B cell (primary cell): Measurements from ENCODE around the gene ANOS1. TPM values are rescaled to one million over a fixed set of nuclear protein-coding genes. Genes with fewer than 3 reads are reported as not detected.

ENCODE experiments used
- ATAC-seq: fragments of 200-7000 bp; cut with Tn5 transposase; one replicate; pipeline ENCODE4 v1.10.0; 2021; ENCODE audit warnings: low read depth, mild to moderate bottlenecking, moderate number of reproducible peaks, moderate library complexity
- CTCF ChIA-PET: fragments of 350-600 bp; sonication (Branson Sonifier 250); formaldehyde crosslinking; loops from one replicate; lab custom pipeline; 2021; ENCODE audit warnings: antibody characterized with exemption, inconsistent platforms; lab: Charles Lee
- POLR2A ChIA-PET: fragments of 350-600 bp; sonication (Branson Sonifier 250); formaldehyde crosslinking; loops from one replicate; lab custom pipeline; 2021; ENCODE audit warnings: antibody characterized with exemption; lab: Charles Lee
- DNase-seq: peaks from one replicate; pipeline ENCODE4 v3.0.0; 2013
- H2AFZ ChIP-seq: 2 replicates; pipeline ENCODE4 v1.6.1; 2012; ENCODE audit warnings: mild to moderate bottlenecking, low read depth, low read length; ENCODE audit not compliant: insufficient read depth, poor library complexity, severe bottlenecking
- H3K27ac ChIP-seq, 2 donors: 1 replicate in 1 of 2; 2 replicates in 1 of 2; pipeline ENCODE4 v1.5.1; 2012 to 2013; ENCODE audit warnings: low read length in 2 of 2, mild to moderate bottlenecking in 2 of 2, moderate library complexity in 1 of 2
- H3K27me3 ChIP-seq, 4 experiments: fragments of 200-600 bp in 1 of 4; sonication (generic) in 1 of 4; replicated peaks in 1 of 4; 1 replicate in 2 of 4; 2 replicates in 2 of 4; pipeline versions ENCODE4 v1.6.1 to v1.7.0; 2013 to 2016; ENCODE audit warnings: low read length in 3 of 4, mild to moderate bottlenecking in 2 of 4, mixed read lengths in 1 of 4, moderate library complexity in 1 of 4; ENCODE audit not compliant: insufficient read depth in 4 of 4, control insufficient read depth in 3 of 4; ENCODE audit errors: control extremely low read depth in 1 of 4
- H3K36me3 ChIP-seq, 2 experiments: replicated peaks in 1 of 2; 1 replicate in 1 of 2; 2 replicates in 1 of 2; pipeline versions ENCODE4 v1.6.1 to v1.7.1; 2013; ENCODE audit warnings: low read length in 1 of 2; ENCODE audit not compliant: insufficient read depth in 2 of 2, control insufficient read depth in 1 of 2; ENCODE audit errors: control extremely low read depth in 1 of 2, extremely low read depth in 1 of 2
- H3K4me1 ChIP-seq, 2 donors: fragments of 200-600 bp in 1 of 2; sonication (generic) in 1 of 2; 1 replicate in 1 of 2; 2 replicates in 1 of 2; pipeline versions ENCODE4 v1.5.1 to v1.6.1; 2013 to 2017; ENCODE audit warnings: low read length in 2 of 2; ENCODE audit not compliant: control insufficient read depth in 2 of 2, insufficient read depth in 2 of 2
- H3K4me2 ChIP-seq: replicated peaks from 2 replicates; pipeline ENCODE3; 2012; ENCODE audit warnings: mild to moderate bottlenecking, low read depth, low read length; ENCODE audit not compliant: poor library complexity, severe bottlenecking
- H3K4me3 ChIP-seq, 5 experiments: fragments of 200-600 bp in 1 of 5; sonication (generic) in 1 of 5; 1 replicate in 3 of 5; 2 replicates in 2 of 5; pipeline versions ENCODE4 v1.5.1 to v1.7.0; 2011 to 2016; ENCODE audit warnings: low read length in 4 of 5, mild to moderate bottlenecking in 4 of 5, low read depth in 2 of 5, control low read depth in 1 of 5, moderate library complexity in 1 of 5; ENCODE audit not compliant: insufficient read depth in 1 of 5; ENCODE audit errors: control extremely low read depth in 1 of 5, extremely low read depth in 1 of 5
- H3K79me2 ChIP-seq: fragments of 200-600 bp; sonication (generic); one replicate; pipeline ENCODE4 v1.6.0; 2016; ENCODE audit warnings: low read length; ENCODE audit not compliant: control insufficient read depth, insufficient read depth
- H3K9ac ChIP-seq: fragments of 200-600 bp; sonication (generic); 2 replicates; pipeline ENCODE4 v1.6.1; 2017; ENCODE audit warnings: mild to moderate bottlenecking, low read length, moderate library complexity
- H3K9me3 ChIP-seq, 3 donors: one replicate each; pipeline versions ENCODE4 v1.6.1 to v1.7.1; 2013; ENCODE audit warnings: low read length in 2 of 3; ENCODE audit not compliant: control insufficient read depth in 2 of 3, insufficient read depth in 1 of 3; ENCODE audit errors: control extremely low read depth in 1 of 3
- H4K20me1 ChIP-seq: 2 replicates; pipeline ENCODE4 v1.6.0; 2012; ENCODE audit warnings: mild to moderate bottlenecking, low read length; ENCODE audit not compliant: insufficient read depth, control insufficient read depth, poor library complexity, severe bottlenecking
- H3K27ac Mint-ChIP-seq: one replicate; pipeline ENCODE4 v1.8.0; 2021; ENCODE audit warnings: mixed read lengths
- H3K27me3 Mint-ChIP-seq: one replicate; pipeline ENCODE4 v1.8.0; 2021; ENCODE audit warnings: mixed read lengths
- H3K4me1 Mint-ChIP-seq: one replicate; pipeline ENCODE4 v1.8.0; 2021; ENCODE audit warnings: mixed read lengths
- H3K4me3 Mint-ChIP-seq: one replicate; pipeline ENCODE4 v1.8.0; 2021; ENCODE audit warnings: mixed read lengths
- H3K9me3 Mint-ChIP-seq: one replicate; pipeline ENCODE4 v1.8.0; 2022; ENCODE audit warnings: mixed read lengths; ENCODE audit not compliant: insufficient read depth
- CTCF ChIP-seq: fragments of 200-600 bp; IDR thresholded peaks from one replicate; pipeline ENCODE4 v1.8.0; 2022; ENCODE audit warnings: antibody characterized with exemption, mild to moderate bottlenecking
- EZH2 ChIP-seq: IDR thresholded peaks from 2 replicates; pipeline ENCODE4 v1.6.1; 2012; ENCODE audit warnings: borderline replicate concordance, low read depth, mild to moderate bottlenecking, moderate library complexity, low read length; ENCODE audit not compliant: insufficient read depth, poor library complexity, severe bottlenecking
- WGBS: methylation state at CpG from one replicate; pipeline ENCODE4 v1.1.5; 2013; ENCODE audit warnings: missing lambda C conversion rate; ENCODE audit not compliant: insufficient coverage; 5-methylcytosine and 5-hydroxymethylcytosine counted together
- intact Hi-C: fragments of 100-400 bp; cut with micrococcal nuclease; formaldehyde crosslinking; loops from one replicate; pipeline ENCODE4 v1.10.0; 2022
- polyA plus RNA-seq: library from polyadenylated mRNA; depleted of rRNA; stranded (reverse); fragments of >200 nt; gene quantifications from 2 replicates; pipeline ENCODE4 v1.2.3, GENCODE V29; 2012
- total RNA-seq, 2 donors: library from RNA; stranded (reverse); fragments of 120-200 nt in 1 of 2; gene quantifications; 1 replicate in 1 of 2; 2 replicates in 1 of 2; pipeline versions ENCODE4 v1.2.3 to v1.2.4, GENCODE V29; 2013 to 2022

The ANOS1 gene
- total and polyA plus RNA-seq, 2 donors (not counting 1 experiment from before 2014, with no cell fraction given), result 0.10 TPM; not detected in 1

- POLR2A ChIA-PET, result no interaction called here
- intact Hi-C loops, result loop anchor here (1.0 to 10.0 kb wide), 3 partner anchors 66 to 1365 kb away; no protein-coding TSS in a partner anchor
- no peak for ATAC-seq
- Mint-ChIP-seq H3K4me3 (no peak overlapping the region), H3K9me3 (no peaks in the 10 kb centered on the region), H3K27ac (no peak overlapping the region), H3K4me1 (no peaks in the 10 kb centered on the region), H3K27me3 (peaks cover 4% of the 10 kb centered on the region)
- Histone ChIP-seq H3K9me3 (no peaks in the 10 kb centered on the region), H3K4me2 (no peak overlapping the region), H3K27ac (no peak overlapping the region), H2AFZ (no peak overlapping the region), H3K9ac (no peak overlapping the region), H4K20me1 (no peaks in the 10 kb centered on the region), H3K27me3 (peaks cover 0 to 2% (median 0%) of the 10 kb centered on the region in 4 experiments), H3K4me3 (no peak overlapping the region), H3K4me1 (no peaks in the 10 kb centered on the region), H3K79me2 (no peaks in the 10 kb centered on the region), H3K36me3 (no peaks in the 10 kb centered on the region)
- no peak for DNase-seq
- TF ChIP-seq EZH2 (no peak), CTCF (no peak)
- CTCF ChIA-PET, result interaction anchor here (1.0 to 1.2 kb wide), 2 partner anchors 11 to 12 kb away, joined by 3 to 4 read pairs; no protein-coding TSS in a partner anchor
Measured at GRCh38 chrX:8749697-8750096, 17.8 kb upstream of the ANOS1 start.

- H3K27ac Mint-ChIP-seq, result no peak overlapping the region
- H3K4me1 Mint-ChIP-seq, result no peaks in the 10 kb centered on the region
- H3K4me3 ChIP-seq, result no peak overlapping the region
- no peaks in the 10 kb centered on the region for H3K36me3 ChIP-seq
- 21% methylated on average over 4 of the region's 6 CpGs for WGBS
- peaks cover 4% of the 10 kb centered on the region for H3K27me3 Mint-ChIP-seq
- no peak overlapping the region for H3K9ac ChIP-seq
- DNase-seq, result peak; percentile 32
- ATAC-seq, result no peak
- no peak overlapping the region for H2AFZ ChIP-seq
- no peak overlapping the region for H3K4me3 Mint-ChIP-seq
- H3K4me1 ChIP-seq, result no peaks in the 10 kb centered on the region
- no peaks in the 10 kb centered on the region for H3K79me2 ChIP-seq
- no peaks in the 10 kb centered on the region for H4K20me1 ChIP-seq
- no peak overlapping the region for H3K27ac ChIP-seq
- H3K9me3 Mint-ChIP-seq, result no peaks in the 10 kb centered on the region
- intact Hi-C loops, result loop anchor here (1.0 to 10.0 kb wide), 3 partner anchors 66 to 1366 kb away; no protein-coding TSS in a partner anchor
- ChIA-PET CTCF (no interaction called here), POLR2A (no interaction called here)
- no peaks in the 10 kb centered on the region for H3K9me3 ChIP-seq
- TF ChIP-seq EZH2 (no peak), CTCF (peak; percentile 40)
- no peak overlapping the region for H3K4me2 ChIP-seq
- H3K27me3 ChIP-seq, result peaks cover 0 to 2% (median 0%) of the 10 kb centered on the region in 4 experiments
Measured at GRCh38 chrX:8748855-8749254, 16.9 kb upstream of the ANOS1 start.
